H1 (cell line): ENCODE results near the gene EIF3B. TPM values are rescaled to one million over a fixed set of nuclear protein-coding genes. Genes with fewer than 3 reads are reported as not detected.
A peak's percentile ranks its signal among the peaks of the same experiment; 100 is the strongest.

Experiments used
- CTCF ChIA-PET: fragments of 300-600 bp; sonication (Branson Sonifier 250); formaldehyde crosslinking; loops from one replicate; lab custom pipeline; 2021; ENCODE audit not compliant: partially characterized antibody; lab: Charles Lee
- POLR2A ChIA-PET: fragments of 300-600 bp; sonication (Branson Sonifier 250); formaldehyde crosslinking; loops from one replicate; lab custom pipeline; 2021; ENCODE audit warnings: inconsistent platforms; ENCODE audit not compliant: partially characterized antibody; lab: Charles Lee
- DNase-seq, 2 experiments: peaks; one replicate each; pipeline versions ENCODE4 v3.0.0 to v3.0.0-alpha.2; 2010 to 2022; ENCODE audit warnings: low spot score in 2 of 2, low read depth in 1 of 2, mixed read lengths in 1 of 2
- FAIRE-seq: peaks from 2 replicates; lab custom pipeline; 2011; peaks lifted over from hg19 to GRCh38; lab: Jason Lieb, UNC
- H2AFZ ChIP-seq: 2 replicates; pipeline ENCODE4 v1.8.1; 2012; ENCODE audit warnings: low read length, inconsistent platforms
- H2AK5ac ChIP-seq: 2 replicates; pipeline ENCODE4 v1.6.1; 2013; ENCODE audit warnings: low read depth, low read length
- H2BK120ac ChIP-seq: replicated peaks from 2 replicates; pipeline ENCODE3; 2013; ENCODE audit warnings: low read depth, low read length, inconsistent platforms
- H2BK12ac ChIP-seq: 2 replicates; pipeline ENCODE4 v1.6.1; 2013; ENCODE audit warnings: low read depth, low read length
- H2BK15ac ChIP-seq: 2 replicates; pipeline ENCODE4 v1.6.1; 2013; ENCODE audit warnings: low read length
- H2BK20ac ChIP-seq: 2 replicates; pipeline ENCODE4 v1.6.1; 2013; ENCODE audit warnings: low read length
- H2BK5ac ChIP-seq: 2 replicates; pipeline ENCODE4 v1.6.1; 2013; ENCODE audit warnings: low read depth, low read length
- H3K14ac ChIP-seq: 2 replicates; pipeline ENCODE4 v1.6.1; 2013; ENCODE audit warnings: inconsistent platforms; ENCODE audit not compliant: insufficient read length
- H3K18ac ChIP-seq: 2 replicates; pipeline ENCODE4 v1.6.1; 2013; ENCODE audit warnings: low read length; ENCODE audit errors: extremely low read depth
- H3K23ac ChIP-seq: 2 replicates; pipeline ENCODE4 v1.6.1; 2013; ENCODE audit warnings: inconsistent platforms; ENCODE audit not compliant: insufficient read length
- H3K23me2 ChIP-seq: 2 replicates; pipeline ENCODE4 v1.6.1; 2013; ENCODE audit warnings: low read depth, low read length
- H3K27ac ChIP-seq: 2 replicates; pipeline ENCODE4 v1.6.1; 2011; ENCODE audit warnings: low read depth, low read length, inconsistent platforms
- H3K27me3 ChIP-seq, 4 experiments: replicated peaks in 1 of 4; 1 replicate in 1 of 4; 2 replicates in 3 of 4; pipeline versions ENCODE4 v1.6.1 to v1.8.1; 2011 to 2013; ENCODE audit warnings: low read length in 3 of 4, mild to moderate bottlenecking in 3 of 4, inconsistent platforms in 2 of 4, mixed read lengths in 2 of 4, moderate library complexity in 1 of 4; ENCODE audit not compliant: control insufficient read depth in 3 of 4, insufficient read depth in 3 of 4; ENCODE audit errors: extremely low read depth in 1 of 4
- H3K36me3 ChIP-seq, 4 experiments: 2 replicates each; pipeline versions ENCODE4 v1.6.1 to v1.8.1; 2011 to 2013; ENCODE audit warnings: mild to moderate bottlenecking in 4 of 4, low read length in 3 of 4, moderate library complexity in 2 of 4, control low read depth in 1 of 4, inconsistent platforms in 1 of 4; ENCODE audit not compliant: insufficient read depth in 4 of 4, control insufficient read depth in 2 of 4
- H3K4ac ChIP-seq: replicated peaks from 2 replicates; pipeline ENCODE3; 2013; ENCODE audit warnings: low read length, low read depth, mixed read lengths, inconsistent platforms; ENCODE audit not compliant: insufficient read length
- H3K4me1 ChIP-seq, 4 experiments: replicated peaks in 1 of 4; 1 replicate in 1 of 4; 2 replicates in 3 of 4; pipeline versions ENCODE4 v1.6.1 to v1.8.1; 2011 to 2013; ENCODE audit warnings: low read length in 3 of 4, inconsistent platforms in 2 of 4, mixed read lengths in 1 of 4; ENCODE audit not compliant: insufficient read depth in 4 of 4, control insufficient read depth in 3 of 4
- H3K4me2 ChIP-seq, 2 experiments: 2 replicates each; pipeline versions ENCODE4 v1.6.1 to v1.8.1; 2011 to 2013; ENCODE audit warnings: low read depth in 2 of 2, low read length in 2 of 2, control low read depth in 1 of 2, inconsistent platforms in 1 of 2, mild to moderate bottlenecking in 1 of 2; ENCODE audit not compliant: insufficient read depth in 1 of 2
- H3K4me3 ChIP-seq, 4 experiments: fragments of 200-600, 300-600 bp in 1 of 4; sonication (generic), shearing (Covaris generic), sonication (Bioruptor Twin) in 1 of 4; 2 replicates each; pipeline versions ENCODE4 v1.5.1 to v1.8.1; 2011 to 2016; ENCODE audit warnings: low read length in 4 of 4, low read depth in 3 of 4, control low read depth in 2 of 4, inconsistent platforms in 2 of 4, mild to moderate bottlenecking in 2 of 4, mixed read lengths in 1 of 4, moderate library complexity in 1 of 4; ENCODE audit not compliant: insufficient read depth in 2 of 4; ENCODE audit errors: extremely low read depth in 1 of 4
- H3K56ac ChIP-seq: replicated peaks from 2 replicates; pipeline ENCODE3; 2013; ENCODE audit warnings: low read depth, mild to moderate bottlenecking, mixed read lengths, low read length, inconsistent platforms; ENCODE audit not compliant: insufficient read length
- H3K79me1 ChIP-seq: 2 replicates; pipeline ENCODE4 v1.6.1; 2013; ENCODE audit warnings: low read depth, low read length, control low read depth
- H3K79me2 ChIP-seq, 2 experiments: 2 replicates each; pipeline versions ENCODE4 v1.6.1 to v1.8.1; 2012 to 2013; ENCODE audit warnings: low read length in 2 of 2, mild to moderate bottlenecking in 2 of 2, inconsistent platforms in 1 of 2; ENCODE audit not compliant: insufficient read depth in 2 of 2, control insufficient read depth in 1 of 2
- H3K9ac ChIP-seq, 4 experiments: replicated peaks in 1 of 4; 1 replicate in 1 of 4; 2 replicates in 3 of 4; pipeline versions ENCODE4 v1.6.1 to v1.8.1; 2011 to 2013; ENCODE audit warnings: low read depth in 3 of 4, low read length in 3 of 4, control low read depth in 2 of 4, mild to moderate bottlenecking in 2 of 4, moderate library complexity in 2 of 4, inconsistent platforms in 1 of 4; ENCODE audit errors: extremely low read depth in 1 of 4
- H3K9me3 ChIP-seq, 2 experiments: 2 replicates each; pipeline versions ENCODE4 v1.6.1 to v1.8.1; 2012 to 2013; ENCODE audit warnings: mild to moderate bottlenecking in 2 of 2, moderate library complexity in 2 of 2, control low read depth in 1 of 2, inconsistent platforms in 1 of 2, low read depth in 1 of 2, low read length in 1 of 2, mixed read lengths in 1 of 2; ENCODE audit not compliant: insufficient read depth in 2 of 2
- H4K20me1 ChIP-seq, 2 experiments: replicated peaks in 1 of 2; 2 replicates each; pipeline versions ENCODE3 to v1.8.1; 2011 to 2013; ENCODE audit warnings: inconsistent platforms in 2 of 2, low read length in 2 of 2, mild to moderate bottlenecking in 1 of 2; ENCODE audit not compliant: insufficient read depth in 2 of 2, control insufficient read depth in 1 of 2
- H4K5ac ChIP-seq: 2 replicates; pipeline ENCODE4 v1.6.1; 2013; ENCODE audit warnings: low read length, low read depth, mixed read lengths, inconsistent platforms; ENCODE audit not compliant: insufficient read length
- H4K8ac ChIP-seq: 2 replicates; pipeline ENCODE4 v1.8.0; 2013; ENCODE audit warnings: mild to moderate bottlenecking, moderate library complexity, low read length, inconsistent platforms; ENCODE audit not compliant: insufficient read depth; ENCODE audit errors: extremely low read depth
- H4K91ac ChIP-seq: replicated peaks from 2 replicates; pipeline ENCODE3; 2013; ENCODE audit warnings: low read length, mixed read lengths, inconsistent platforms; ENCODE audit not compliant: insufficient read length
- BACH1 ChIP-seq: IDR thresholded peaks from 2 replicates; pipeline ENCODE4 v1.6.1; 2012; ENCODE audit warnings: low read length, improper control_type of control experiment
- BCL11A ChIP-seq, 2 experiments: IDR thresholded peaks; one replicate each; pipeline ENCODE4 v1.6.1; 2011; ENCODE audit warnings: low read depth in 2 of 2, low read length in 2 of 2, mild to moderate bottlenecking in 2 of 2
- E2F6 ChIP-seq: IDR thresholded peaks from 2 replicates; pipeline ENCODE4 v1.6.1; 2012; ENCODE audit warnings: inconsistent platforms
- EP300 ChIP-seq, 2 experiments: IDR thresholded peaks; 1 replicate in 1 of 2; 2 replicates in 1 of 2; pipeline ENCODE4 v1.6.1; 2011 to 2012; ENCODE audit warnings: low read depth in 2 of 2, low read length in 2 of 2, mild to moderate bottlenecking in 2 of 2, borderline replicate concordance in 1 of 2, inconsistent platforms in 1 of 2, moderate library complexity in 1 of 2
- MAX ChIP-seq: IDR thresholded peaks from 2 replicates; pipeline ENCODE4 v1.6.1; 2012; ENCODE audit warnings: inconsistent platforms
- POLR2A ChIP-seq, 2 experiments: IDR thresholded peaks; 1 replicate in 1 of 2; 2 replicates in 1 of 2; pipeline ENCODE4 v1.6.1; 2011; ENCODE audit warnings: low read depth in 2 of 2, low read length in 2 of 2, mild to moderate bottlenecking in 2 of 2; ENCODE audit errors: control extremely low read depth in 1 of 2
- POLR2AphosphoS5 ChIP-seq: IDR thresholded peaks from 2 replicates; pipeline ENCODE4 v1.6.1; 2011; ENCODE audit warnings: low read depth, low read length
- RFX5 ChIP-seq: IDR thresholded peaks from 2 replicates; pipeline ENCODE4 v1.6.1; 2011; ENCODE audit warnings: low read depth, low read length, improper control_type of control experiment, borderline replicate concordance
- SIN3A ChIP-seq, 2 experiments: IDR thresholded peaks in 1 of 2; conservative IDR thresholded peaks in 1 of 2; 2 replicates each; pipeline ENCODE4 v1.6.1; 2011 to 2012; ENCODE audit warnings: low read length in 2 of 2, improper control_type of control experiment in 1 of 2, low read depth in 1 of 2, mild to moderate bottlenecking in 1 of 2
- SRF ChIP-seq: IDR thresholded peaks from 2 replicates; pipeline ENCODE4 v1.6.1; 2011; ENCODE audit warnings: mild to moderate bottlenecking, low read depth, low read length, moderate library complexity
- TAF1 ChIP-seq: IDR thresholded peaks from 2 replicates; pipeline ENCODE4 v1.6.1; 2011; ENCODE audit warnings: mild to moderate bottlenecking, low read depth, low read length
- TBP ChIP-seq: IDR thresholded peaks from 2 replicates; pipeline ENCODE4 v1.6.1; 2011; ENCODE audit warnings: low read depth, low read length, improper control_type of control experiment
- ZNF274 ChIP-seq: IDR thresholded peaks from 2 replicates; pipeline ENCODE4 v1.7.0; 2012; ENCODE audit warnings: low read length, borderline replicate concordance; ENCODE audit errors: extremely low read depth
- WGBS, 2 experiments: shearing (Covaris generic) in 1 of 2; methylation state at CpG; one replicate each; pipeline versions ENCODE4 v1.1.6 to v1.1.7; 2013 to 2015; ENCODE audit warnings: low lambda C conversion rate in 2 of 2, mixed read lengths in 2 of 2, inconsistent platforms in 1 of 2, low coverage in 1 of 2, missing lambda C conversion rate in 1 of 2; ENCODE audit not compliant: insufficient replicate concordance in 2 of 2, insufficient coverage in 1 of 2, insufficient read length in 1 of 2; ENCODE audit errors: extremely low coverage in 1 of 2, missing lambda C conversion rate in 1 of 2; 5-methylcytosine and 5-hydroxymethylcytosine counted together
- polyA plus RNA-seq, 7 experiments: library from polyadenylated mRNA; depleted of rRNA in 3 of 7; stranded (reverse) in 5 of 7; unstranded in 2 of 7; fragments of >200 nt in 5 of 7; fragments of 200-250 nt in 2 of 7; gene quantifications; 1 replicate in 5 of 7; 2 replicates in 1 of 7; 4 replicates in 1 of 7; pipeline versions ENCODE4 v1.2.1 to v1.2.3, GENCODE V29; 2011 to 2013; ENCODE audit warnings: missing spikeins in 2 of 7, mixed read lengths in 2 of 7
- total RNA-seq: library from RNA; stranded (reverse); fragmentation: NEBNext Ultra II Directional; extraction: Animal tissue kit (Norgen Biotek cat#: 25700); gene quantifications from 2 replicates; pipeline ENCODE4 v1.2.1, GENCODE V29; 2021

Gene EIF3B
- total and polyA plus RNA-seq, 2 of the 8 experiments (the other 6 are each of a cell fraction or from before 2014, with no cell fraction given) = 167 to 316 TPM

- Histone ChIP-seq H4K8ac (peak overlapping the region; percentile 99), H2BK15ac (no peak overlapping the region), H3K18ac (peak overlapping the region; percentile 88), H3K27me3 (no peaks in the 10 kb centered on the region), H3K9ac (peak overlapping the region; percentile 99 to 100 (median 99)), H3K4me2 (peak overlapping the region; percentile 60 to 80), H3K4ac (no peak overlapping the region), H3K36me3 (peaks cover 2 to 12% (median 3%) of the 10 kb centered on the region in 4 experiments; a peak in 6 of 8 replicates), H3K23me2 (peaks cover 8% of the 10 kb centered on the region), H3K56ac (peak overlapping the region; percentile 97), H2BK120ac (peak overlapping the region; percentile 38), H2BK5ac (peak overlapping the region; percentile 99), H3K79me1 (peaks cover 5% of the 10 kb centered on the region; the same call in 1 of the 2 replicates), H4K5ac (peak overlapping the region; percentile 87), H2BK20ac (no peak overlapping the region), H4K20me1 (peaks cover 13 to 18% of the 10 kb centered on the region in 2 experiments), H3K79me2 (peaks cover 39 to 86% of the 10 kb centered on the region in 2 experiments), H3K4me1 (peaks cover 0 to 1% (median 0%) of the 10 kb centered on the region in 4 experiments; a peak in 4 of 7 replicates), H2AFZ (peak overlapping the region; percentile 96), H3K14ac (no peak overlapping the region), H3K27ac (peak overlapping the region; percentile 100), H3K9me3 (no peaks in the 10 kb centered on the region), H2AK5ac (no peak overlapping the region), H4K91ac (peak overlapping the region; percentile 99), H3K4me3 (peak overlapping the region; percentile 93 to 100 (median 96)), H3K23ac (no peak overlapping the region), H2BK12ac (peak overlapping the region; percentile 88; the same call in 1 of the 2 replicates)
- FAIRE-seq (no peak), DNase-seq (peak in 1 of 2 experiments; percentile 36)
- POLR2A ChIA-PET = interaction anchor here (0.7 to 3.5 kb wide), 34 partner anchors 9 to 471 kb away, joined by 3 to 69 read pairs (median 6); partner anchors contain the start of genes MAD1L1, MRM2, NUDT1 and SNX8
- WGBS, 2 experiments = 3% methylated on average over 16 of the region's 26 CpGs; no CpG with 5 or more reads in 1 of the 2 experiments
- CTCF ChIA-PET = interaction anchor here (0.5 to 1.5 kb wide), 8 partner anchors 11 to 148 kb away, joined by 3 read pairs; no protein-coding TSS in a partner anchor
- TF ChIP-seq RFX5 (no peak), E2F6 (peak; percentile 99), SIN3A (conservative IDR thresholded peaks at IDR 0.05 in 1 of 2, IDR thresholded peaks at IDR 0.05 in 1 of 2; ENCODE audit: low read depth in 1 of 2, low read length in 2 of 2) (peak in 1 of 2 experiments; percentile 82; a peak in 2 of 4 replicates), BCL11A (IDR thresholded peaks at IDR 0.05; ENCODE audit: low read depth in 2 of 2, low read length in 2 of 2) (no peak), TAF1 (peak; percentile 70), POLR2A (IDR thresholded peaks at IDR 0.05; ENCODE audit: control extremely low read depth in 1 of 2, low read depth in 2 of 2, low read length in 2 of 2) (peak; percentile 91 to 96), ZNF274 (no peak), EP300 (IDR thresholded peaks at IDR 0.05; ENCODE audit: borderline replicate concordance in 1 of 2, low read depth in 2 of 2, low read length in 2 of 2) (no peak), POLR2AphosphoS5 (peak; percentile 90), SRF (no peak), TBP (peak; percentile 72; the same call in 1 of the 2 replicates), MAX (peak; percentile 99), BACH1 (peak; percentile 69; the same call in 1 of the 2 replicates)
These were observed 766 bp upstream of the EIF3B start for GRCh38 chr7:2353936-2354185.
